ENCODE results near the gene NFIB.

DNA sequence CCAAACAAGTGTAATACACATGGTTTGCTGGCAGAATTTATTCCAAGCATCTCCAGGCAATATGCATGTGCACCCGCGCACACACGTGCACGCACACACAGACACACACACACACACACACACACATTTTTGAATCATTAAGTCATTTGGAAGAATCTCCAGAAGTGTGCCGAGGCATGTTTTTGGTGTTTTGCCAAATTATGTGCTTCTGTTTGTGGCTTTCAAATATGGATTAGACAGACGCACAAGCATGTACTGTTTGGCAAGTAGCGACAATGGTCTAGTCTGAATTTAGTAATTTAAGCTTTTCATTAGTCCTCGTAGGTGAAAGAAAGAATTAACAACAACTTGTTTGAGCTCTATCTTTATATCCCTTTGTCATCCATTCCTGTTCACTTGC is 36.7 kb downstream of the NFIB start:
- TF ChIP-seq CTCF (CRISPR knock-in tag; IDR thresholded peaks at IDR 0.05) (no peak), ZNF562 (CRISPR knock-in tag; IDR thresholded peaks at IDR 0.05; ENCODE audit: borderline replicate concordance) (no peak), SIN3A (IDR thresholded peaks at IDR 0.05; ENCODE audit: borderline replicate concordance, low read depth, low read length) (no peak), MAFK (conservative IDR thresholded peaks at IDR 0.05 in 1 of 2, IDR thresholded peaks at IDR 0.05 in 1 of 2; ENCODE audit: low read length in 2 of 2) (no peak), GABPA (IDR thresholded peaks at IDR 0.05; ENCODE audit: low read depth, low read length) (no peak), GABPA (CRISPR knock-in tag; IDR thresholded peaks at IDR 0.05; ENCODE audit: low read depth) (no peak), CHCHD3 (CRISPR knock-in tag; IDR thresholded peaks at IDR 0.05) (no peak)
- TF ChIP-seq, protein P1, sequence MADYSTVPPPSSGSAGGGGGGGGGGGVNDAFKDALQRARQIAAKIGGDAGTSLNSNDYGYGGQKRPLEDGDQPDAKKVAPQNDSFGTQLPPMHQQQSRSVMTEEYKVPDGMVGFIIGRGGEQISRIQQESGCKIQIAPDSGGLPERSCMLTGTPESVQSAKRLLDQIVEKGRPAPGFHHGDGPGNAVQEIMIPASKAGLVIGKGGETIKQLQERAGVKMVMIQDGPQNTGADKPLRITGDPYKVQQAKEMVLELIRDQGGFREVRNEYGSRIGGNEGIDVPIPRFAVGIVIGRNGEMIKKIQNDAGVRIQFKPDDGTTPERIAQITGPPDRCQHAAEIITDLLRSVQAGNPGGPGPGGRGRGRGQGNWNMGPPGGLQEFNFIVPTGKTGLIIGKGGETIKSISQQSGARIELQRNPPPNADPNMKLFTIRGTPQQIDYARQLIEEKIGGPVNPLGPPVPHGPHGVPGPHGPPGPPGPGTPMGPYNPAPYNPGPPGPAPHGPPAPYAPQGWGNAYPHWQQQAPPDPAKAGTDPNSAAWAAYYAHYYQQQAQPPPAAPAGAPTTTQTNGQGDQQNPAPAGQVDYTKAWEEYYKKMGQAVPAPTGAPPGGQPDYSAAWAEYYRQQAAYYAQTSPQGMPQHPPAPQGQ (CRISPR knock-in tag; IDR thresholded peaks at IDR 0.05; ENCODE audit: borderline replicate concordance): no peak
- TF ChIP-seq, protein P2, sequence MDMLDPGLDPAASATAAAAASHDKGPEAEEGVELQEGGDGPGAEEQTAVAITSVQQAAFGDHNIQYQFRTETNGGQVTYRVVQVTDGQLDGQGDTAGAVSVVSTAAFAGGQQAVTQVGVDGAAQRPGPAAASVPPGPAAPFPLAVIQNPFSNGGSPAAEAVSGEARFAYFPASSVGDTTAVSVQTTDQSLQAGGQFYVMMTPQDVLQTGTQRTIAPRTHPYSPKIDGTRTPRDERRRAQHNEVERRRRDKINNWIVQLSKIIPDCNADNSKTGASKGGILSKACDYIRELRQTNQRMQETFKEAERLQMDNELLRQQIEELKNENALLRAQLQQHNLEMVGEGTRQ (IDR thresholded peaks at IDR 0.05; ENCODE audit: low read depth, low read length): no peak
- TF ChIP-seq, protein P2 (CRISPR knock-in tag; IDR thresholded peaks at IDR 0.05; ENCODE audit: borderline replicate concordance): no peak

All from HepG2 (cell line).